Ishikawa (cell line): ENCODE data around the gene EPHB1.

Experiments
- EP300 ChIP-seq: IDR thresholded peaks from 2 replicates; pipeline ENCODE4 v1.6.1; 2012; ENCODE audit warnings: borderline replicate concordance
- REST ChIP-seq: IDR thresholded peaks from 2 replicates; pipeline ENCODE4 v1.6.1; 2012; ENCODE audit warnings: low read depth, mild to moderate bottlenecking
- TAF1 ChIP-seq: IDR thresholded peaks from 2 replicates; pipeline ENCODE4 v1.6.1; 2012; ENCODE audit warnings: low read depth, mild to moderate bottlenecking
- TCF12 ChIP-seq: IDR thresholded peaks from 2 replicates; pipeline ENCODE4 v1.6.1; 2012; ENCODE audit warnings: low read depth
- TF ChIP-seq, protein P1 (sequence below): IDR thresholded peaks from 2 replicates; pipeline ENCODE4 v1.6.1; 2012

GRCh38 chr3:134829721-134830120 lies 34.7 kb downstream of the EPHB1 start:
- TF ChIP-seq TAF1 (no peak), REST (no peak), TCF12 (no peak), EP300 (no peak)
- TF ChIP-seq, protein P1, sequence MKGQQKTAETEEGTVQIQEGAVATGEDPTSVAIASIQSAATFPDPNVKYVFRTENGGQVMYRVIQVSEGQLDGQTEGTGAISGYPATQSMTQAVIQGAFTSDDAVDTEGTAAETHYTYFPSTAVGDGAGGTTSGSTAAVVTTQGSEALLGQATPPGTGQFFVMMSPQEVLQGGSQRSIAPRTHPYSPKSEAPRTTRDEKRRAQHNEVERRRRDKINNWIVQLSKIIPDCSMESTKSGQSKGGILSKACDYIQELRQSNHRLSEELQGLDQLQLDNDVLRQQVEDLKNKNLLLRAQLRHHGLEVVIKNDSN, result no peak
